ENCODE results near the gene NCLN.

NCLN gene

DNA sequence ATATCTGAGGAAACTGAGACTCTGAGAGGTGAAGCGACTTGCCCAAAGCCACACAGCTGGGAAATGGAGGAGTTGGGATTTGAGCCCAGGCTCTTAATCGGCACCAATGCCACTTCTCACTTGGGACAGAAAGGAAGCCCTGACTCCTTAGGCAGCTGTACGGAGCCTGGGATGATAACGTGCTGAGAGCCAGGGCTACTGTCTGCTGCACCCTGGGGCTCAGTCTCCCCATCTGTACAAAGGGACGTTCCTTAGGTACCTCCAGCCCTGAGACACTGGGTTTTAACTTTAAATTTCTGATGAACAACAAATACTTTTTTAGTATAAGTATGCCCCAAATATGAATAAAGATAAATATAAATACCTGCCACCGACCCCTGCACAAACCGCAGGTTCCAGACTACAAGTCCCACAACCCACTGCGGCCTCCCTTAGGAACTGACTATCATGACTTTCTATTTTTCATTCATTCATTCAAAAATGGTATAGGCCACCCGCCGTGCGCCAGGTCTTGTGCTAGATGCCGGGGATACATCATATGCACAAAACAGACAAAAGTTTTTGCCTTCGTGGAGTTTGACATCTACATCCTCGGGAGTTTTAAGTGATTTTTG is 776 bp upstream of the NCLN start:
- peak overlapping the region; percentile 99 for H3K4me3 ChIP-seq (ENCODE audit: low read depth, low read length)
- TF ChIP-seq, protein P1, sequence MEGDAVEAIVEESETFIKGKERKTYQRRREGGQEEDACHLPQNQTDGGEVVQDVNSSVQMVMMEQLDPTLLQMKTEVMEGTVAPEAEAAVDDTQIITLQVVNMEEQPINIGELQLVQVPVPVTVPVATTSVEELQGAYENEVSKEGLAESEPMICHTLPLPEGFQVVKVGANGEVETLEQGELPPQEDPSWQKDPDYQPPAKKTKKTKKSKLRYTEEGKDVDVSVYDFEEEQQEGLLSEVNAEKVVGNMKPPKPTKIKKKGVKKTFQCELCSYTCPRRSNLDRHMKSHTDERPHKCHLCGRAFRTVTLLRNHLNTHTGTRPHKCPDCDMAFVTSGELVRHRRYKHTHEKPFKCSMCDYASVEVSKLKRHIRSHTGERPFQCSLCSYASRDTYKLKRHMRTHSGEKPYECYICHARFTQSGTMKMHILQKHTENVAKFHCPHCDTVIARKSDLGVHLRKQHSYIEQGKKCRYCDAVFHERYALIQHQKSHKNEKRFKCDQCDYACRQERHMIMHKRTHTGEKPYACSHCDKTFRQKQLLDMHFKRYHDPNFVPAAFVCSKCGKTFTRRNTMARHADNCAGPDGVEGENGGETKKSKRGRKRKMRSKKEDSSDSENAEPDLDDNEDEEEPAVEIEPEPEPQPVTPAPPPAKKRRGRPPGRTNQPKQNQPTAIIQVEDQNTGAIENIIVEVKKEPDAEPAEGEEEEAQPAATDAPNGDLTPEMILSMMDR (IDR thresholded peaks at IDR 0.05; ENCODE audit: borderline replicate concordance, insufficient read depth, low read depth, low read length), result no peak

DNA sequence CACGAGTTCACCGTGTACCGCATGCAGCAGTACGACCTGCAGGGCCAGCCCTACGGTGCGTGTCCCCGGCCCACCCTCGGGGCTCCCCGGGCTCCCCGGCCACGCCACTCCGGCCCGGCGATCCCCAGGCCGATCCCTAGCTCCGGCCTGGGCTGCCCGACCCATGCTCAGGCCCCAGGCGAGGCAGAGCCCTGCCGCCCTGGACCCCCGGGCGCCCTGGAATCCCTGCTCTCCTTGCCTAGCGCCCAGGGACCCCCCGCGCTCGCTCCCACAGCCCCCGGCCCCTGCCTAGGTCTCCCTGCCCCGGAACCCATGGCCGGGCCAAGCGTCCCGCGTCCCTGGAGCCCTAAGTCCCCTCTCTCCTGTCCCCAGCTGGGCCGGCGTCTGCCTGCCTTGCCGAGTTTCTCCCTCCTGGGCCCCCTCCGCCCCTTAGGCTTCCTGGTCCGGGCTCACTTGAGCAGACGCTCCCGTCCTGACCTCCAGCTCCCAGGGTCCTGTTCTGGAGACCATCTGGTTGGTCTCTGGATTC is 494 bp downstream of the NCLN start:
- TF ChIP-seq, protein P1 (IDR thresholded peaks at IDR 0.05; ENCODE audit: borderline replicate concordance, insufficient read depth, low read depth, low read length), result no peak
- H3K4me3 ChIP-seq (ENCODE audit: low read depth, low read length), result peak overlapping the region; percentile 99

DNA sequence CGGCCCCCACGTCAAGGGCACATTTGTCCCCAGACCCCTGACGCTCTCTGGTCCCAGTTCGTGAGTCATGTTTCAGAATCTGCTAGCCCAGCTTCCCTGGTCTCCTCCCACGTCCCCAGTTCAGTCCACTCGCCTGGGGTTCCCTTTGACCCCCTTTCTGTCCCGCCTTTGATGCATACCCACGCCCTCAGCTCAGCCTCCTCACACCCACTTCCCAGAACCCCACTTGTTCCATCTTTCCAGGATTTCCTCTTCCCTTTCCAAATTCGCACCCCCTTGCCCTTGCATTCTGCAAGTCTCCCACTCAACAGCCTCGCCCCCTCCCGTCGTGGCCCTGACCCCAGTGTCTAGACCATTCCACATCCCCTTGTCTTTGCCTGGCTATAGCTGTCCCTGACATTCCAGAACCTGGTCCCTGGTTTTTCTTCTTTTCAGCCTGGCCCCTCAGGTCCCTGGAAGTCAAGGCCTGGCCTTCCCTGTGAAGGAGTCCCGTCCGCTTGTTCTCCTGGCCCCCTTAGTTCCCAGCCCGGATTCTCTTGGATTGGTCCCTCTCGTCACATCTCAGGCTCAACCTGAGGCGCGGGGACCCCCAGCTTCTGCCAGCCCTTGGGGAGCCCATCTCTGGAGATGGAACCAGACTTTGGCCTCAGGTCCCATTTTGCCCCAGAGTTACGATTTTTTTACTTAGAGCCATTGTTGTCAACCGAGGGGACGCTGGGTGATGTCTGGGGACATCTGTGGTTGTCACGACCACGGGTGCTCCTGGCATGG is 1.3 kb downstream of the NCLN start:
- H3K4me3 ChIP-seq (ENCODE audit: low read depth, low read length), result peak overlapping the region; percentile 99
- TF ChIP-seq, protein P1 (IDR thresholded peaks at IDR 0.05; ENCODE audit: borderline replicate concordance, insufficient read depth, low read depth, low read length), result no peak

DNA sequence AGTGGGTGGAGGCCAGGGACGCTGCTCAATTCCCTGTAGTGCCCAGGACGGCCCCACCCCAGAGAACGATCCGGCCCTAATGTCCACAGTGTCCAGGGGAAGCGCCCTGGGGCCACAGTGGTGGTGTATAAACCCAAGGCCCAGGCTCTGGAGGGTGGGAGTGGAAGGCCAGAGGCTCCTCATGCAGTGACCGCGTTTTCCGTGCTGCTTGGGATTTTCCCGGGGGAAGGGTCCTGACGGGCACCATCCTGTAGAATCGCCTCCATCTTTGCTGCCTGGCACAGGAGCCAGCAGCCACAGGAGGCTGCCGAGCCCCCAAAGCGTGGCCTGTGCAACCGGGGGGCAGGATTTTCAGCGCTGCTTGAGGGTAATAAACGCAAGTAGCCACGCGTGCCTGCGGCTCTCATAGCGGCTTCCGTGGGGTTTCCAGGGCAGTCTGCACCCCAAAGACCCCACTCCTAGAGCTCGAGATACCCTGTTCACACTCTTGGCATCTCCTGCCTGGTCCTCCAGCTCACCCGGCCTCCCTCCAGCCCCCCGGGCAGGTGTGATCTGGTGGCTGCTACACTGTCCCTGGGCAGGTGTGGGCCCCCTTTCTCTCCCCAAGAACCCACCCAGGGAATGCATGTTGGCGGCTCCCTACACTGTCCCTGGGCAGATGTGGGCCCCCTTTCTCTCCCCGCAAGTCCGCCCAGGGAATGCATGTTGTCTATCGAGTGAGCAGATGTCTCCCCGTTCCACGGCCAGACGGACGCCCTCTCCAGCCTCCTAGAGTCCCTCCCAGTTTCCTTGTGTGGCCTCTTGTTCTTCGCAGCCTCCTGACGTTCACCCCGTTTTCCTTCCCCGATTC is 2.2 kb downstream of the NCLN start:
- H3K4me3 ChIP-seq (ENCODE audit: low read depth, low read length), result no peak overlapping the region
- TF ChIP-seq, protein P1 (IDR thresholded peaks at IDR 0.05; ENCODE audit: borderline replicate concordance, insufficient read depth, low read depth, low read length), result no peak

DNA sequence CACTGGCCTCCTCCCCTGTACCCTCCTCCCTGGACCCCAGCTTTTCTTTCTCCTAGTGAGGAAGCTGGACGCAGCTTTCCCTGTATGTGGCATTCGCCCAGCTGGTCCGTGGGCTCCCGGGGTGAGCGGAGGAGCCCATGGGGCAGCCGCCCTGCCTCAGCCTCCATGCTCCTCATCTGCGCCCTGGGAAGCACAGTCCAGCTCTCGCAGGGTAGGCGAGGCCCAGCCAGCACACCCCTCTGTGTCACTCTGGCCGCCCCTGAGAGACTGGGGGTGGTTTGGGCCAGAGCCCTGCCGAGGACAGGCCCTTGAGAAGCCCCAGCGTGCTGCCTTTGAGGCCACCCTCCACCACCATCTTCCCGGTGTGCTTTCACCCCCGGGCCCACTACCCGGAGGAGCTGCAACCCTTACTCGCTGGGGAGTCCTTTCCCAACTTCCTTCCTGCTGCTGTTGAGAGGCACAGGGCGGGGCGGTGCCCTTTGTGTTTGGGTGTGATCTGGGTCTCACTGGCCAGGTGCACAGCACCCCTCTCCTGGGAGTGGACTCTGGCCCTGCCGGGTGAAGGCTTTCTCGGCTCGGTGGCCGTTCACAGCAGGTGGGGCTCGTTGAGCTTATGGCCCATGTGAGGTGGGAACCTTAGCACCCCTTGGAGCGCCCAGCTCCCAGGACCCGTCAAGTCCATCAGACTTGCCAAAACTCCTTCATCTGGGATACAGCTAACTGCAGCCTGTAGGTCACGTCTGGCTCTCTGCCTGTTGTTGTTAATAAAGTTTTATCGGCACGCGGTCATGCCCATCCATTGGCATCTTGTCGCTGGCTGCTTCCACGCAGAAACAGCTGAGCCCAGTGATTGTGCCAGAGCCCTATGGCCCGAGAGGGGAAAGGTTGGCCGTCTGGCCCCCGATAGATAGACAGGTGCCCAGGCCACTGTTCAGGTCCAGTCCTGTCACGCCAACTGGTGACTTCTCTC is 3.2 kb downstream of the NCLN start:
- TF ChIP-seq, protein P1 (IDR thresholded peaks at IDR 0.05; ENCODE audit: borderline replicate concordance, insufficient read depth, low read depth, low read length), result no peak
- no peak overlapping the region for H3K4me3 ChIP-seq (ENCODE audit: low read depth, low read length)
